ENCODE measurements around the gene PKN2. TPM values are rescaled to one million over a fixed set of nuclear protein-coding genes. Genes with fewer than 3 reads are reported as not detected.

Gene PKN2
- total and polyA plus RNA-seq, 2 of the 8 experiments (the other 6 are each of a cell fraction or from before 2014, with no cell fraction given): 7.8 to 32.0 TPM

GRCh38 chr1:88753506-88753905 is 69.4 kb downstream of the PKN2 start:
- H3K9ac ChIP-seq (replicated peaks in 1 of 4; ENCODE audit: extremely low read depth in 1 of 4, low read depth in 3 of 4, low read length in 3 of 4): no peak overlapping the region
- H3K56ac ChIP-seq (replicated peaks; ENCODE audit: insufficient read length, low read depth, low read length): no peak overlapping the region
- ChIA-PET CTCF (ENCODE audit: partially characterized antibody) (no interaction called here), POLR2A (ENCODE audit: partially characterized antibody) (no interaction called here)
- no peaks in the 10 kb centered on the region for H3K27me3 ChIP-seq (replicated peaks in 1 of 4; ENCODE audit: control insufficient read depth in 3 of 4, extremely low read depth in 1 of 4, insufficient read depth in 3 of 4, low read length in 3 of 4)
- no peak overlapping the region for H3K27ac ChIP-seq (ENCODE audit: low read depth, low read length)
- no peak overlapping the region for H3K4ac ChIP-seq (replicated peaks; ENCODE audit: insufficient read length, low read depth, low read length)
- H3K18ac ChIP-seq (ENCODE audit: extremely low read depth, low read length): no peak overlapping the region
- no peak overlapping the region for H2BK15ac ChIP-seq (ENCODE audit: low read length)
- 93% methylated on average over 6 of the region's 6 CpGs; no CpG with 5 or more reads in 1 of the 2 experiments for WGBS, 2 experiments (ENCODE audit: extremely low coverage in 1 of 2, insufficient coverage in 1 of 2, insufficient read length in 1 of 2, insufficient replicate concordance in 2 of 2, low coverage in 1 of 2, low lambda C conversion rate in 2 of 2, missing lambda C conversion rate in 1 of 2)
- no peak overlapping the region for H4K91ac ChIP-seq (replicated peaks; ENCODE audit: insufficient read length, low read length)
- no peak overlapping the region for H2BK5ac ChIP-seq (ENCODE audit: low read depth, low read length)
- H4K20me1 ChIP-seq (replicated peaks in 1 of 2; ENCODE audit: control insufficient read depth in 1 of 2, insufficient read depth in 2 of 2, low read length in 2 of 2): no peaks in the 10 kb centered on the region
- H4K5ac ChIP-seq (ENCODE audit: insufficient read length, low read depth, low read length): no peak overlapping the region
- no peak overlapping the region for H3K4me2 ChIP-seq (ENCODE audit: insufficient read depth in 1 of 2, low read depth in 2 of 2, low read length in 2 of 2)
- no peaks in the 10 kb centered on the region; the same call in 1 of the 2 replicates for H3K79me1 ChIP-seq (ENCODE audit: low read depth, low read length)
- FAIRE-seq (no peak), DNase-seq (ENCODE audit: low read depth in 1 of 2, low spot score in 2 of 2) (no peak)
- no peaks in the 10 kb centered on the region; a peak in 1 of 8 replicates for H3K36me3 ChIP-seq (ENCODE audit: control insufficient read depth in 2 of 4, insufficient read depth in 4 of 4, low read length in 3 of 4)
- H3K14ac ChIP-seq (ENCODE audit: insufficient read length): no peak overlapping the region
- no peak overlapping the region for H2BK12ac ChIP-seq (ENCODE audit: low read depth, low read length)
- H2BK20ac ChIP-seq (ENCODE audit: low read length): no peak overlapping the region
- no peak overlapping the region for H2AFZ ChIP-seq (ENCODE audit: low read length)
- H3K23me2 ChIP-seq (ENCODE audit: low read depth, low read length): no peaks in the 10 kb centered on the region
- H2BK120ac ChIP-seq (replicated peaks; ENCODE audit: low read depth, low read length): no peak overlapping the region
- no peak overlapping the region for H3K23ac ChIP-seq (ENCODE audit: insufficient read length)
- H2AK5ac ChIP-seq (ENCODE audit: low read depth, low read length): no peak overlapping the region
- no peak overlapping the region for H4K8ac ChIP-seq (ENCODE audit: extremely low read depth, insufficient read depth, low read length)
- H3K9me3 ChIP-seq (ENCODE audit: insufficient read depth in 2 of 2, low read depth in 1 of 2, low read length in 1 of 2): no peaks in the 10 kb centered on the region
- no peaks in the 10 kb centered on the region for H3K4me1 ChIP-seq (replicated peaks in 1 of 4; ENCODE audit: control insufficient read depth in 3 of 4, insufficient read depth in 4 of 4, low read length in 3 of 4)
- H3K79me2 ChIP-seq (ENCODE audit: control insufficient read depth in 1 of 2, insufficient read depth in 2 of 2, low read length in 2 of 2): no peaks in the 10 kb centered on the region
- H3K4me3 ChIP-seq (ENCODE audit: extremely low read depth in 1 of 4, insufficient read depth in 2 of 4, low read depth in 3 of 4, low read length in 4 of 4): no peak overlapping the region
- TF ChIP-seq BRCA1 (IDR thresholded peaks at IDR 0.05; ENCODE audit: low read depth, low read length): no peak
- TF ChIP-seq RFX5 (IDR thresholded peaks at IDR 0.05; ENCODE audit: borderline replicate concordance, low read depth, low read length): no peak
- TF ChIP-seq YY1 (IDR thresholded peaks at IDR 0.05; ENCODE audit: low read depth, low read length): no peak
- TF ChIP-seq USF2 (IDR thresholded peaks at IDR 0.05; ENCODE audit: low read length): no peak
- no peak for TF ChIP-seq RXRA (IDR thresholded peaks at IDR 0.05; ENCODE audit: insufficient read depth, low read depth, low read length)
- TF ChIP-seq SUZ12 (IDR thresholded peaks at IDR 0.05; ENCODE audit: low read length): no peak
- TF ChIP-seq ATF2 (IDR thresholded peaks at IDR 0.05; ENCODE audit: low read length): no peak
- TF ChIP-seq NANOG (IDR thresholded peaks at IDR 0.05; ENCODE audit: insufficient read depth, low read depth, low read length, poor library complexity, severe bottlenecking): no peak
- no peak for TF ChIP-seq SP4 (IDR thresholded peaks at IDR 0.05; ENCODE audit: low read length)
- TF ChIP-seq PHF8 (conservative IDR thresholded peaks at IDR 0.05; ENCODE audit: low read depth, low read length): no peak
- TF ChIP-seq JUN (IDR thresholded peaks at IDR 0.05; ENCODE audit: low read depth, low read length): no peak
- no peak for TF ChIP-seq TEAD4 (IDR thresholded peaks at IDR 0.05; ENCODE audit: low read depth, low read length)

All from H1 (cell line).